ENCODE data around the gene ITPR2.
"Not testable (repeated sequence)": the region's sequence is repeated elsewhere in the genome, so short reads cannot be mapped to it uniquely, and the experiment has no call there.

Gene ITPR2

DNA sequence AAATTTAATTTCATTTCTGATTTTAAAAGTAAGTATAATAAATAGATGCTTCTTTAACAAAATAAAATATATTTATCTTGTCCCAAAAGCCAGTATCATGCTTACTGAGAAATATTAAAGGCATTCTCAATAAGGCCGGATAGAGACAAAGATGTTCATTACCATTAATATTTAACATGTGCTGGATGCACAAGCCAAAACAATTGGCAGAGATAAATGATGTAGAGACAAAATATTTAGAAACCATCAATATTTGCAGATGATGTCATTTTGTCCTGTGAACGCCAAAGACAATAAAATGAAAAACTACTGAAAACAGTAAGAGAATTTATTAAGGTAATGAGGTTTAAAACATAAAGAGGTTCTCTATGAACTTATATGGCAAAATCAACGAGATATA lies 313.5 kb downstream of the ITPR2 start:
- no peak for DNase-seq (ENCODE audit: low read depth in 2 of 2)

GRCh38 chr12:26517320-26517719 lies 315.7 kb downstream of the ITPR2 start:
- not testable (repeated sequence) for DNase-seq (ENCODE audit: low read depth in 2 of 2)

GRCh38 chr12:26514364-26514763 lies 318.6 kb downstream of the ITPR2 start:
- DNase-seq (ENCODE audit: low read depth in 2 of 2) = no peak

- no peak for DNase-seq (ENCODE audit: low read depth in 2 of 2)
Measured at GRCh38 chr12:26513363-26514043, 319.5 kb downstream of the ITPR2 start.

GRCh38 chr12:26512213-26512612 lies 320.8 kb downstream of the ITPR2 start:
- no peak for DNase-seq (ENCODE audit: low read depth in 2 of 2)

- DNase-seq (ENCODE audit: low read depth in 2 of 2) = no peak
Measured at GRCh38 chr12:26510354-26510674, 322.7 kb downstream of the ITPR2 start.

- no peak for DNase-seq (ENCODE audit: low read depth in 2 of 2)
Measured at GRCh38 chr12:26507613-26508012, 325.4 kb downstream of the ITPR2 start.

DNA sequence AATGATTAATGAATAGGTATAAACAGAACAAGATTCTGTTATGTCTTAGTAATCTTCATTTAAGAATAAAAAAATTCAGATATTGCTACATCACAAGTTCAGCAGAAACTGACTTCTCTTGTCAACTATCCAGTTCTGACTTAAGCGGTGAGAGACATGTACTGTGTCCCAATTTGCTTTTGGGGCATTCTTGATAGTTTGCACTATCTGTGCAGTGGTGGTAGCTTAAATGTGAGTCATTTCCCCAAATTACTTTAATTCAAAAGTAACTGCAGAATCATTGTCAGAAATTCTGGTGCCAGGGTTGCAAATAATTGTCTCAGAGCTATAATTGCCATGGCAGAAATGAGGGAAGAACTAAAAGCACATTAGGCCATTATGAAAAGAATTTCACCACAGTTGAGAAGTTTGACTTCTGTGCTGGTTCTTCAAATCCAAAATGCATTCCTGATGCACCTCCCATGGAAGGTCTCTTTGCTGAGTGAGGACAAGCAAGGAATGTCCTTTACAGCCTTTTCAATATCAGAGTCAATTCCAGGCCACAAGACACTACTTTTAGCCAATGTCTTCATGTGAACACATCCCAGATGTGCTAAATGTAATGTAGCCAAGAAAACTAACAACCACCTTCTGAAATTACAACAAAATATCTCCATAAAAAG lies 332.9 kb downstream of the ITPR2 start:
- no peak for DNase-seq (ENCODE audit: low read depth in 2 of 2)

- DNase-seq (ENCODE audit: low read depth in 2 of 2) = no peak
Measured at GRCh38 chr12:26496170-26496569, 336.8 kb downstream of the ITPR2 start.

DNA sequence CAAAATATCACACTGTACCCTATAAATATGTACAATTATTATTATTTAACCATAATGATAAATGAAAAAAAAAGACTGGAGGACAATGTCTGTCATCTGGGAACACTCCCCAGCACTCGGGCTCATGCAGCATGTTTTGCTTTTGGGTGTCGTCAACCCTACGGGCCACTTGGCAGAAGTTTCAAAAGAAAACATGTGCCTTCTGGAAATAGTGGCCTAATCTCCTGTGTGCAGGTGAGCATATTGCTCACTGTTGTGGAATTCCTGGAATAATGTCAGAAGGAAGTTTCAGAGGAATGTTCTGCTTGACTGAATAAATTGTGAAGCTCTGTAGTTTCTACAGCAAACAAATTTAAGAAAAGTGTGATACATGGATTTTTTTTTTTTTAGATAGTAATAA lies 339.3 kb downstream of the ITPR2 start:
- no peak for DNase-seq (ENCODE audit: low read depth in 2 of 2)

GRCh38 chr12:26492406-26492805 lies 340.6 kb downstream of the ITPR2 start:
- DNase-seq (ENCODE audit: low read depth in 2 of 2) = no peak

DNA sequence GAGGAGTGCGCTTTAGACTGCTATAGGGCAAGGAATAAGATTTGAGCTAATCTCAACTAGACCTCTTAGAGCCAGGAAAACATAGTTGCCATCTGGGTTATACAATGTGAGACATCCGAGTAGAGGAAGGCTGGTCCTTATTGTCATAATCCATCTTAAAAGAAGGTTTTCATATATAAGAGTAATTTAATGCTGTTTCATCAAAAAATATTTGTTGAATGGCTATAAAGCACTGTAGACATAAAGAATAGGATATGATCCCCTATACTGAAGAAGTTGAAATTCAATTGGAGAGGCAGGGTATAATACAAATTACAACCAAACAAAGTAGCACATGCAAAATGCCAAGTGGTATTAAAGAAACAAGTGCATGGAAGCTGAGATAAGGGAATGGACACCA lies 343.1 kb downstream of the ITPR2 start:
- no peak for DNase-seq (ENCODE audit: low read depth in 2 of 2)

GRCh38 chr12:26488351-26488750 lies 344.6 kb downstream of the ITPR2 start:
- DNase-seq (ENCODE audit: low read depth in 2 of 2) = no peak

- no peak for DNase-seq (ENCODE audit: low read depth in 2 of 2)
Measured at GRCh38 chr12:26473291-26473690, 359.7 kb downstream of the ITPR2 start.

DNA sequence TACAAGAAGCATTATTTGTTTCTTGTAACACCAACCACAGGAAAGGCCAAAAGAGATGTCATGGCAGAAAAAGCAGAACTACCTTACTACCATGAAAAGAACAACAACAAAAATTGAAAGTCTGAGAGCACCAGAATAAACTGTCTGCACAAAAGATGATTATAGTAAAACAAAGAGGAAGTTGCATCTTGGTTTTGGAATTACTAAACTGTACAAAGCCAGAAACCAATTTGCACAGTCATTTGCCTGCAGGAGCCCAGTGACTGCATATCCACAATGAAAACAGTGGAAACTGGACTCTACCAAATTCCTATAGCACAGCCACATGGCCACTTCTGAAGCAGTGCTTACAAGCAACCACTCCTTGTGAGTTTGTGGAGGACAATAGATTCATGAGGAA lies 361.4 kb downstream of the ITPR2 start:
- no peak for DNase-seq (ENCODE audit: low read depth in 2 of 2)

DNA sequence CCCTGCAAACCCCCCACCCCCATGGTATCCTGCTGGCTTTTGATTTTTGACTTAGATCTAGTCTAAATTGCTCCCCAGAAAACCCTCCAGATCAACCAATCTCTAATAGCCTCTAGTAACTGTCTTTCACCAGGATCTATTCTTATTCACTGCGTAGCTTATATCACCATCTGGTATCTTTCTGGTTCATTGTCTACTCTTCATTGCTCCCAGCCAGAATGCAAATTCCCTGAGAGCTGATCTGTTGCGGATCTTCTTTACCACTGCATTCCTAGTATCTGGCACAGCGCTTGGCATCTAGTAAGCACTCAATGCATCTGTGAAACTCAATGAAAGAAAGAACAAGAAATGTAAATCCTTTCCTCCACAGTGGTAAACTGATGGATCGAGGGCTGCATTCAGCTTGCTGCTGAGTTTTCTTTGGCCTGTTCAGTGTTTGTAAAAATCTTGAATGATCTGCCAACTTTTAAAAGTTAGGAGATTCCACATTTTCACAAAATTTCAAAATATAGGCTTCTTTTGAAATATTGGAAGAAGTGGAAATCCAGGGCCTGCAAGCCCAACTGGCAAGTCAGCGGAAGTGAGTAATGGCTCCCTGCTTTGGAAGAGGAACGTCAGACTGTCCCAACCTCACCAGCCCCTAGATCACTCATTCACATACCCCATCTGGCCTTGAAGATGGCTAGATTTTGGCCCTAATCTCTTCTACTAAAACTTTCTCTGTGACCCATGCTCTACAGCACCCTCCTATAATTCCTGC lies 363.4 kb downstream of the ITPR2 start:
- no peak for DNase-seq (ENCODE audit: low read depth in 2 of 2)

GRCh38 chr12:26467351-26467750 lies 365.6 kb downstream of the ITPR2 start:
- no peak for DNase-seq (ENCODE audit: low read depth in 2 of 2)

DNA sequence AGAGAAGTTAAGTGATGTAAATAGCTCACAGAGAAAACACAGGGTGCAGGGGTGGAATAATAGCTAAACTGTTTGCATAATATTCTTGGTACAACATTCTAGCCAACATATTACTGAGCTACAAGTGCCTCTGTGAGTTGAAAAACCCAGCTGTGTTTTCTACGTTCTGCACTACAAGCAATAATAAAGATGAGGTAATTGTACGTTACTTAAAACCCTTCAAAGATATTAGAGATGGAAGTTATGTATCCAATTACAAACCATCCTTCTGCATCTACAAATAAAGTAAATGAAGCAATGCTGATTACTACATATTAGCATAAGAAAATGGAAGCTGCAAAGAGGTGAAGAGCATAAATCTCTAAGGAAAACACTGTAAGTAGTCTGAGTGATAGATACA lies 366.3 kb downstream of the ITPR2 start:
- DNase-seq (ENCODE audit: low read depth in 2 of 2) = no peak

DNA sequence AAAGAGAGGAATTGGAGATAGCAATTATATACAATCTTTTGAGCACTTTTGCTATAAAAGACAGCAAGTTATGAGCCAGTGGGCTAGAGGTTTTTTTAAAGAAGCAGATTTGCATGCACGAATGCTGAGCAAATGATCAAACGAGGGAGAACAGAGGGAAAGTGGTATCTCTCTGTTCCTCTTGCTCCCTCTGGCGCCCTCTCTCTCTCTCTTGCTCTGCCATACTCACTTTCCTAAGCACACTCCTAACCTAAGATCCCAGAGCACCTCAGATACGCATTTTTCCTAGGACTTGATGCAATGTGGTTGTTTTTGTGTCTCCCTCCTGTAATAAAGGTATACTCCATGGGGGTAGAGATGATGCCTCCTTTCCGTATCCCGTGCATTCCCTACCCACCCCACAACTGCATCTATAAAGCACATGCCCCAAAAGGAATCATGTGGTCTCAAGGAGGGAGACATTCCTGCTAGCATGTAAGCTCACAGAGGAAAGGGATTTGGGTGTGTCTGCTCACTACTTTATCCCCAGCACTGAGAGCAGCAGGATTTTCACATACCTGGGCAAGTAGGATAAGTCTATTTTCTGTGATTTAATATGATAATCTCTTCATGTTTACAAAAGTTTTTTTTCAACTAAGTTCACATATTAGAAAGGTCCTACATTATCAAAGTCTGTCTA lies 367.4 kb downstream of the ITPR2 start:
- no peak for DNase-seq (ENCODE audit: low read depth in 2 of 2)

DNA sequence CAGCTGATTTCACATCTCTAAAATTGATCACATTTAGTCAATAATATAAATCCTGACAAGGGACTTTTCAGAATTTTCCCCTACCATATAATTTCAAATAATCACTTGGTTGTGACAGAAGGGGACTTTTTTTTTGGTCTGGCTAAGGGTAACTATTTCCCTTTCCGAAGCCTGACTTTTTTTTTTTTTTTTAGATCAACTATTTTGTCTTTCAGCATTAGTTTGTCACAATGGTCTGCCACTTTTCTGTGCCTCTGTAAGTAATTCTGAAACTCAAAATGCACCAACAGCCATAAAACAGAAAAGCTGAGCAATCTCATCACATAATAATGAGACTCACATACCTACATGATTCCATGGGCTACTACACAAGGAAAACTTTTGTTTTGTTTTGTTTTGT lies 371.2 kb downstream of the ITPR2 start:
- DNase-seq (ENCODE audit: low read depth in 2 of 2) = no peak

- no peak for DNase-seq (ENCODE audit: low read depth in 2 of 2)
Measured at GRCh38 chr12:26460361-26460760, 372.6 kb downstream of the ITPR2 start.

DNA sequence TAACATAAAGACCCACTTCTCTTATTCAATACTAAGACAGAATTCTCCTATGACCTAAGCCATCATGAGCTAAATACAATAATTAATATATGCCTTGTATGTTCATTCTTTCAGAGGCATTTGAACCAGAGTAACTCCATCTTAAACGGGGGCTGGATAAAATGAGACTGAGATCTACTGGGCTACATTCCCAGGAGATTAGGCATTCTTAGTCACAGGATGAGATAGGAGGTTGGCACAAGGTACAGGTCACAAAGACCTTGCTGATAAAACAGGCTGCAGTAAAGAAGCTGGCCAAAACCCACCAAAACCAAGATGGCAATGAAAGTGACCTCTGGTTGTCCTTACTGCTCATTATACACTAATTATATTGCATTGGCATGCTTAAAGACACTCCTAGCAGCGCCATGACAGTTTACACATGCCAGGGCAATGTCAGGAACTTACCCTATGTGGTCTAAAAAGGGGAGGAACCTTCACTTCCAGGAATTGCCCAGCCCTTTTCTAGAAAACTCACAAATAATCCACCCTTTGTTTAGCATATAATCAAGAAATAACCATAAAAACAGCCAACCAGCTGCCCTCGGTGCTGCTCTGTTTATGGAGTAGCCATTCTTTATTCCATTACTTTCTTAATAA lies 376.9 kb downstream of the ITPR2 start:
- no peak for DNase-seq (ENCODE audit: low read depth in 2 of 2)

All from stimulated activated CD8-positive, alpha-beta memory T cell treated with anti-CD3 and anti-CD28 coated beads, Interleukin-2, amount 100 ng/mL, for 48 hours (primary cell).